Stomach (tissue), 4 donors: ENCODE data around the gene NSMCE1.

Source experiments
- EP300 ChIP-seq: sonication (generic); formaldehyde crosslinking; IDR thresholded peaks from one replicate; pipeline ENCODE4 v1.6.1; 2017; ENCODE audit warnings: antibody characterized with exemption
- POLR2A ChIP-seq, 4 donors: fragments of 450-650 bp; IDR thresholded peaks; one replicate each; pipeline ENCODE4 v1.6.1; 2016; ENCODE audit warnings: antibody characterized with exemption in 4 of 4, control low read depth in 2 of 4, mild to moderate bottlenecking in 1 of 4, moderate library complexity in 1 of 4
- POLR2AphosphoS5 ChIP-seq, 3 donors: sonication (generic); formaldehyde crosslinking; IDR thresholded peaks; one replicate each; pipeline ENCODE4 v1.6.1; 2016; ENCODE audit warnings: antibody characterized with exemption in 3 of 3
- TF ChIP-seq, protein P1 (sequence below), 7 experiments: fragments of 450-650 bp in 4 of 7; fragments of 200-600 bp in 3 of 7; sonication (generic) in 3 of 7; IDR thresholded peaks; one replicate each; pipeline ENCODE4 v1.5.1; 2016 to 2019; ENCODE audit warnings: antibody characterized with exemption in 7 of 7, control low read depth in 2 of 7, mild to moderate bottlenecking in 1 of 7

DNA sequence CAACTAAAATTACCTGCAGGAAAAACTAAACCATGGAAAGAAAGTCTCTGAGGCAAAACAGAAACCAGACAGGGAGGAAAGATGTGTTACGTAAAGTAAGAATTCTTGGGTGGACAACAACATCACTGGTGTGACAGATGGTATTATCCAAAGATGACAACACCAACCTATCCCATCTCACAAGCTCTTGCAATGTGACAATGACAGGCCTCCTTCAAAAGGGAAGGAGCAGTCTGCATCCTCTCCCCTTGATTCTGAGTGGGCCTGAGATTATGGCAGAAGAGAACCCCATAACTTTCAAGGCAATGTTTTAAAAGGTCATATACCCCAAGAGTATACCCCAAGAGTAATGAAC is 82.8 kb downstream of the NSMCE1 start:
- TF ChIP-seq, protein P1, sequence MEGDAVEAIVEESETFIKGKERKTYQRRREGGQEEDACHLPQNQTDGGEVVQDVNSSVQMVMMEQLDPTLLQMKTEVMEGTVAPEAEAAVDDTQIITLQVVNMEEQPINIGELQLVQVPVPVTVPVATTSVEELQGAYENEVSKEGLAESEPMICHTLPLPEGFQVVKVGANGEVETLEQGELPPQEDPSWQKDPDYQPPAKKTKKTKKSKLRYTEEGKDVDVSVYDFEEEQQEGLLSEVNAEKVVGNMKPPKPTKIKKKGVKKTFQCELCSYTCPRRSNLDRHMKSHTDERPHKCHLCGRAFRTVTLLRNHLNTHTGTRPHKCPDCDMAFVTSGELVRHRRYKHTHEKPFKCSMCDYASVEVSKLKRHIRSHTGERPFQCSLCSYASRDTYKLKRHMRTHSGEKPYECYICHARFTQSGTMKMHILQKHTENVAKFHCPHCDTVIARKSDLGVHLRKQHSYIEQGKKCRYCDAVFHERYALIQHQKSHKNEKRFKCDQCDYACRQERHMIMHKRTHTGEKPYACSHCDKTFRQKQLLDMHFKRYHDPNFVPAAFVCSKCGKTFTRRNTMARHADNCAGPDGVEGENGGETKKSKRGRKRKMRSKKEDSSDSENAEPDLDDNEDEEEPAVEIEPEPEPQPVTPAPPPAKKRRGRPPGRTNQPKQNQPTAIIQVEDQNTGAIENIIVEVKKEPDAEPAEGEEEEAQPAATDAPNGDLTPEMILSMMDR (IDR thresholded peaks at IDR 0.05), result no peak
- no peak for TF ChIP-seq POLR2AphosphoS5 (IDR thresholded peaks at IDR 0.05)
- TF ChIP-seq POLR2A (IDR thresholded peaks at IDR 0.05), result no peak
- TF ChIP-seq EP300, result no peak
